Right lobe of liver (tissue), 4 donors: ENCODE data around the gene SCRT2.

ENCODE experiments used
- POLR2A ChIP-seq: fragments of 450-650 bp; IDR thresholded peaks from one replicate; pipeline ENCODE4 v1.6.1; 2017; ENCODE audit warnings: antibody characterized with exemption, mild to moderate bottlenecking
- TF ChIP-seq, protein P1 (sequence below), 4 donors: fragments of 200-600 bp in 3 of 4; fragments of 450-650 bp in 1 of 4; IDR thresholded peaks; one replicate each; pipeline versions ENCODE4 v1.5.1 to v1.8.0; 2016 to 2022; ENCODE audit warnings: antibody characterized with exemption in 4 of 4, mild to moderate bottlenecking in 2 of 4
- donor health status: DM: no; HTN: no; CAD: no.
- donor health status: DM: no; HTN: no; CAD: no.
- donor health status: DM: no; HTN: yes; CAD: no.

DNA sequence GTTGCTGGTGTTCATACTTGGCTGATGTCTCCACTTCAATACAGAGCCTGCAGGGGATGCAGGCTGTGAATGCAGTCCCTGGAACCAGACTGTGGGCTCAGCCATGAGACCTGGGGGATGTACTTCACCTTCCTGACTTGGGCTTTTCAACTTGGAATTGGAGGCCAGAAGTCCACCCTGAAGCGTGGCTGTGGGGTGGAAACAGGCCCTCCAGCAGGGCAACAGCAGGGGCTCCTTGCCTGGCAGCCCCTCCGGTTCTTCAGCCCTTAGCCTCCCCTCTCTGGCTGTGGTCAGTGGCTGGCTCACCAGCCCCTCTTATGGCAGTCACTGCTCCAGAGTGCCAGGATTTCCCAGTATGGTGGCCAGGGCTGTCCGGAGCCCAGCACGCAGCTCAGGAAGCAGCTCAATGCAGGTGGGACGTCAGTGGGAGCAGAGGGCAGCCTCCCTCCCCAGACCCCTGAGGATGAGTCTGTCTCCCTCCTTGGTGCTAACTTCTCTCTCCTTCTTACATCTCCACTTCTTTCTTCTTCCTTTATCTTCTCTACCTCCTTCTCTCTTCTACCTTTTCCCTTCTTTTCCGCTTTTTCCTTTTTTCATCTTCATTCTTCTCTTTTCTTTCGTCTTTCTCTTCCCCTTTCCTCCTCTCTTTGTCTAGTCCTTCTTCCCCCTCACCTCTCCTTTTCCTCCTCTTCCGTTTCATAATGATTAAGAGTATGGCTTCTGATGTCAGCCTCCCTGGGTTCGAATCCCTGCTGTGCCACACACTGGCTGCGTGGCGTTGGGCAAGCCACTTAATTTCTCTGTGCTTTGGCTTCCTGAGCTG lies 47.4 kb upstream of the SCRT2 start:
- TF ChIP-seq, protein P1, sequence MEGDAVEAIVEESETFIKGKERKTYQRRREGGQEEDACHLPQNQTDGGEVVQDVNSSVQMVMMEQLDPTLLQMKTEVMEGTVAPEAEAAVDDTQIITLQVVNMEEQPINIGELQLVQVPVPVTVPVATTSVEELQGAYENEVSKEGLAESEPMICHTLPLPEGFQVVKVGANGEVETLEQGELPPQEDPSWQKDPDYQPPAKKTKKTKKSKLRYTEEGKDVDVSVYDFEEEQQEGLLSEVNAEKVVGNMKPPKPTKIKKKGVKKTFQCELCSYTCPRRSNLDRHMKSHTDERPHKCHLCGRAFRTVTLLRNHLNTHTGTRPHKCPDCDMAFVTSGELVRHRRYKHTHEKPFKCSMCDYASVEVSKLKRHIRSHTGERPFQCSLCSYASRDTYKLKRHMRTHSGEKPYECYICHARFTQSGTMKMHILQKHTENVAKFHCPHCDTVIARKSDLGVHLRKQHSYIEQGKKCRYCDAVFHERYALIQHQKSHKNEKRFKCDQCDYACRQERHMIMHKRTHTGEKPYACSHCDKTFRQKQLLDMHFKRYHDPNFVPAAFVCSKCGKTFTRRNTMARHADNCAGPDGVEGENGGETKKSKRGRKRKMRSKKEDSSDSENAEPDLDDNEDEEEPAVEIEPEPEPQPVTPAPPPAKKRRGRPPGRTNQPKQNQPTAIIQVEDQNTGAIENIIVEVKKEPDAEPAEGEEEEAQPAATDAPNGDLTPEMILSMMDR (IDR thresholded peaks at IDR 0.05) = no peak
- no peak for TF ChIP-seq POLR2A
